Ramos (cell line): ENCODE measurements around the gene CARS1.

ENCODE experiments used
- in situ Hi-C: fragments of 300-500 bp; cut with MboI; formaldehyde crosslinking; loops from one replicate; pipeline ENCODE4 v1.14.3; 2022; ENCODE audit warnings: low sequenced_read_pairs; ENCODE audit not compliant: unreplicated experiment

CARS1 gene

GRCh38 chr11:3057069-3057963 is at the start of gene CARS1:
TSS of gene CARS1 (minus strand) at chr11:3057423. CDS start at chr11:3057367, 56 bp downstream.
- in situ Hi-C loops, result no loop called here

- in situ Hi-C loops, result no loop called here
These were observed 48.8 kb upstream of the CARS1 start for GRCh38 chr11:3105791-3106735.

DNA sequence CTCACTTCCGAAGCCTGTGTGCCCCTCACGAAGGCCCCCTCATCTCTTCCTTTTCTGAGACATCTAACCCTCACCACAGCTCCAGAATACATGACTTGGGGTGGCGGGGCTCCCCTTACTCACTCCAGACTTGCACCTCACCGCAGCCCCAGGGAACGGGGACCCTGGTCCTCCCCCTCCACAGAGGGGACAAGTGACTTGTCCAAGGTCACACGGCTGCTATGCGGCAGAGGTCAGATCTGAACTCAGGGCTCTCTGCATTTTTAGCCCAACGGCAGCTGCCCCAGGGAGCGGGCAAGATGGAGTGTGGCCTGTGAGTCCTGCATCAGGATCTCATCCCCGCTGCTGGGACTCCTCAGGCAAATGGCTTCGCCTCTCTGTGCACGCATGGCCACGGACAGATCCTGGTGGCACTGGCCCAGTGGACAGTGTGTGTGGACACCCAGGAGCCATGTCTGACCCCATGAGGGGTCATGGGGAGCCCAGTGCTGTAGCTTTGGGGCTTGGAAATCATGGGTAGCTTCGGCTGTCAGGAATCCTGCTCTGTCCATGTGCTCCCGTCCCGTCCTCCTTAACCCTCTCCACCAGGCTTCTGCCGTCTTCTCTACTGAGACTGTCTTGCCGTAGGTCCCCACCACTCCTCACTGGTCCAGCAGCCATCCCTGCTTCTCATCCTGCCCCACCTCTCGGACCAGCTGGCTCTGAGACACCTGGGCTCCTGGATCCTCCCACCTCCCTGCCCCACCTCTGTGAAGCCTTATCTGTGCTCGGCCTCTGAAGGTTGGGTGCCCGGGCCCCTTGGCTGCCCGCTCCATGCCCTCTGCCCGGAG is 48.0 kb upstream of the CARS1 start:
- in situ Hi-C loops, result no loop called here

DNA sequence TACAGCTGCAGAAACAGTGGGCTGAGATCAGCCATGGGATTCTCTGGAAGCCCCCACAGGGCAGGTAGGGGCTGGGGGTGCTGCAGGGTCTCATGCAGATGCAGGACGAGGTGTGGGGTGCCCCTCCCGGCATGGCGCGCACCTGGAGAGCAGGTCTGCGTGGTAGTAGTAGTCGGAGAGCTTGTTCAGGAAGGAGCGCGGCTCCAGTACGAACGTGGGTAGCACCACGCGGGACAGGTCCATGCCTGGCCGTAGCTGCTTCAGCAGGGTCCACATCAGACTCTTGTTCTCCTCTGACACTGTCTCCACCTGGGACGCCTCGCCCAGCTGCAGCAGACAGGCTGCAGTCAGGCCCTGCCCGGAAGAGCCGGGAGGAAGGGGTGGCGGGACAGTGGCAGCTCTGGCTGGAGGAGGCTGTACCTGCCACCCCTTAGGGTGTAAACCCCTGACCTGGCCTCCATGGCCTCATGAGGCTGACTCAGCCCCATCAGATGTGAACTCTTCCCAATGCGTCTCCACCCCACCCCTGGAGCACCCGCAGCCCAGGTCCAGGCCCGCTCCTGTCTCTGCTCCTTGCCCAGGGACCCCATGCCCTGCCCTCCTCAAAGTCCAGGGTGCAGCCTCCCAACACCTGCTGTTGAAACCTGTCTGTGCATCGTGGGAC is 47.0 kb upstream of the CARS1 start:
- in situ Hi-C loops, result no loop called here

- in situ Hi-C loops, result no loop called here
These were observed 45.9 kb upstream of the CARS1 start for GRCh38 chr11:3103076-3103475.

DNA sequence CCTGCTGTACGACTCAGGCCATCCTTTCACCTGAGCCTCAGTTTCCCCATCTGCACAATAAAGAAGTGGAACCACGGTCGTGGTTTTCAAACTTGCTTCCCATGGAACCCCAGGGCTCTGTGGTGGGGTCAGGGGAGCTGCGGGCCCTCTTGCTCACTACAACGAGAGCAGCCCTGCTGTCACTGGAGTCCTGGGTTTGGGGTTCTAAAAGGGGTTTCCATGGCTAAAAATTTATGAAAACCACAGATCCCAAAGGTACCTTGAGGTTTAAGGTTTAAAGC is 45.4 kb upstream of the CARS1 start:
- in situ Hi-C loops, result no loop called here

DNA sequence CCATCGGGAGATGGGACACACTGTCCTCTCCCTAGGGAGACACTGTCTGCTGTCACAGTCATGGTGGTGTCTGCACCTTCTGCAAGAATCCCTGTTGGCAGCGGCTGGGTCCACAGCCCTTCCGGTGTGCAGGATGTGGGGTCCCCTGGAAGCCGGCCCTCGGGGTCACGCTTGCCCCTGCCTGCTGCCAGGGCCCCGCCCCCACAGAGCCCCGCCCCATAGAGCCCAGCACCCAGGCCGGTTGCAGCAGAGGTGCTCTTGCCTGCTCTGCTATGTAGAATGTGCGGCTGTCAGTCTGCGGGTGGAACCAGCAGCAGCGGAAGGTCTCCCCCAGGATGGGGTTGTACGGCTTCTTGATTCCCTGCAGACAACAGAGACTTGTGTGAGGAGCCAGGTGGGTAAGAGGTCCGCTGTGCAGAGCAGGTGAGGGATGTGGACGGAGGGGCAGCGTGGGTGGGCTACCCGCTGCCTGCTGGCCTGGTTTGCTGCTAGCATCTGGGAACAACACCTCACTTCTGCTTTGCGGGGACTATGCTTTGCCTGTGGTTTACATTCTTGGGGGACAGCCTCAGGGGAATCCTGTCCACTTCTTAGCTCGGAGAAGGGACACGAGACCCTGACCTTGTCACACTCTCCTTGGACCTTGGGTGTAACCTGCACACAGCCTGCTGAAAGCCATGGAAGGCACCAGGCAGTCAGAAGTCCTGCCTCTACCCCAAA is 44.9 kb upstream of the CARS1 start:
- in situ Hi-C loops, result no loop called here

DNA sequence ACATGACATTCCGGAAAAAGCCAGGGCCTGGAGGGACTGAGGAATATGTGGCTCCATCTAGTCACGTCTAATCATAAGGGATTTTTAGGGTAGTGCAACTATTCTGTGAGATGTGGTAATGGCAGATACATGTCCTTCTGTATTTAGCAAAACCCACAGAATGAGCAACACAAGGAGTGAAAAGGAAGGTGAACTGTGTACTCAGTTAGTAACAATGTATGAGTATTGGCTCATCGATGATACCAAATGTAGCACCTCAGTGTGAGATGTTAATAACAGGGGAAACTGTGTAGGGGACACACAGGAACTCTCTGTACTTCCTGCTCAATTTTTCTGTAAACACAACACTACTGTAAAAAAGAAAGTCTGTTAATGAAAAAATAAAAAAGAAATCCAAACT is 42.0 kb upstream of the CARS1 start:
- in situ Hi-C loops, result loop anchor here (10.0 to 25.0 kb wide), 2 partner anchors 562 to 674 kb away; no protein-coding TSS in a partner anchor

- in situ Hi-C loops, result loop anchor here (10.0 to 25.0 kb wide), 2 partner anchors 560 to 672 kb away; no protein-coding TSS in a partner anchor
These were observed 39.8 kb upstream of the CARS1 start for GRCh38 chr11:3096909-3097530.

DNA sequence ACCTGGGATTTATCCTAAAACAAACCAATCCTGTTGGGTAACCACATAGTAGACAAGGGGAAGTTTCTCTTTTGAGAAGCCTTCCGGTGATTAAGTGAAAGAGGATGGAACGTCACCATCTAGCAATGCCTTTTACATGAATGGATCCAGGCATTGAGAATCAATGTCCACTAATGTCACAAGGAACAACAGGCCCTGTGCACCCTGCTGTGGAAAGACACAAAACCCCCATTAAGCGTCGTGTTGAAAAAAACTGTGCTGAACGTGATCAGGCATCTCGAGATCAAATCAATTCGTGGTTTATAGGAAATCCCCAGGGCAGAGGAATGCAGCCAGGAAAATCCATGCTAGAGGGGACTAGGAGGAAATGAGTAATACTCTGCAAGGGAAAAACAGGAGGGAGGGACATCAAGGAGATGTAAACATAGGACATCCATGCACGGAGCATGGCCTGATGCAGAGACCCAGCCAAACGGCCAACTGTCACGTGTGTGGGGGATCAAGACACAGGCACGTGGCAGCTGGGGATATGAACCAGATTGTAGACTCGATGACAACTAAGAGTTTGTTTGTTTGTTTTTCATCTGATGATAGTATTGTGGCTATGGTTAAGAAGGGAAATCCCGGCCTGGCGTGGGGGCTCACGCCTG is 38.6 kb upstream of the CARS1 start:
- in situ Hi-C loops, result loop anchor here (10.0 to 25.0 kb wide), 2 partner anchors 559 to 671 kb away; no protein-coding TSS in a partner anchor

DNA sequence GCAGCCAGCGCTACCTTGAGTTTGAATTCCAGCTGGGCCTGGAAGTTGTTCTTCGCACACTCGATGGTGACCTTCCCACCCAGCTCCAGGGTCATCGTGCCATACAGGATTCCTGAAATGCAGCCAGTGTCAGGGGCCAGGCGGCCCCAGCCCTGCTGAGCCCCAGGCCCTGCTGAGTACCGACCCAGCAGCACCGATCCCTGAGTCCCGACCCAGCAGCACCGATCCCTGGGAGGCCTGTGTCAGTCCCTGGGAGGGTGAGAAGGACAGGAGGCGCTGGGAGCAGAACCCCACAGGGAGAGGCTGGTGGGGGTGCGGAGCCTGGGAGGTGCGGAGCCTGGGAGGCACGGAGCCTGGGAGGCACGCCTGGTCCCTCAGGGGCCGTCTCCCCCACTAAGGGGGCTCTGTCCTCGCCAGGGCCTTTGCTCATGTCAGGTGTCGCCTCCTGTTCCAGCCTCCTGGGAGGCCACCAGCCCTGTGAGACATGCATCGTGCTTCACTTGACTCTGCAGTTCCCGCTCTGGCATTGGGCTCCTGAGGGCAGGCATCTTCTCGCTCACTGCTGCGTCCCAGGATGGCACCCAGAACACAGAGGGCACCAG is 37.1 kb upstream of the CARS1 start:
- in situ Hi-C loops, result loop anchor here (10.0 to 25.0 kb wide), 2 partner anchors 557 to 670 kb away; no protein-coding TSS in a partner anchor

DNA sequence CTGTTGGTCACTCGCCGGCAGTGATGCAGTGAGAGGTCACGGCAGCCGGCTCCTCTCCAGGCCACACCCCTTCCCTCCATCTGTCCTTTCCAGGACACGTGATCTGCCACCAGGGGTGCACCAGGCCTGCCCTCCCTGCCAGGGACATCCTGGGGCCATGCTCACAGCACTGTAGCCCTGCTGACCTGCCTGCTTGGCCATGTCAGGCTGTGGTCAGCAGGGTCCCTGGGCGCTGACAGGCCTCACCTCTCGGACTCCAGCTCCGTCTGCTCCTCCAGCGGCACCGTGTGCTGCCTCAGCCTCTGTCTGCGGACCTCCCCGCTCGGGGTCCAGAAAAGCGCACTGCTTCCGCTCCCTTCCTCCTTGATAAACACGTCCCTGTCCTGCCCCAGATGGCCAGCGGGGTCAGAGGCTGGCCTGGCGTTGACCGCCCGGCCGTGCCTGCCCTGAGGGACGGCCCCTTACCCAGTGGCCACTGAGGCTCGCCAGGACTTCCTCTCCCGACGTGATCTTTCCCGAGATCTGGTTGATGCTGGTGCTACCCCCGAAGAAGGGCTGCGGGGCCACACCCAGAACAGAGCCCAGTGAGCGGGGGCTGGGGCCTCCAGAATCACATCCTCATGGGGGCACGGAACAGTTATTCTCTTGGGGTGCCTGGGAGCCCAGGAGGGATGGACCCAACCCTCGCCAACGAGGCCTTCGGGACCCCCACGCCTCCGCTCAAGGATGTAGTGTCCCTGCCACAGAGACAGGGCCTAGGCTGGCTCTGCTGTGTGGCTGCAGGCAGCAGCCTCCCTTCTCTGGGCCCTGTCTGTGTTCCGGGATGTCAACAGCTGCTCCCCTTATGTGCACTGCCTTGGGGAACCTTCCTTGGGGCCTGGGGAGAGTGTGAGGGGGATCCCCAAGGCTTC is 36.3 kb upstream of the CARS1 start:
- in situ Hi-C loops, result loop anchor here (10.0 to 25.0 kb wide), 2 partner anchors 556 to 669 kb away; no protein-coding TSS in a partner anchor

DNA sequence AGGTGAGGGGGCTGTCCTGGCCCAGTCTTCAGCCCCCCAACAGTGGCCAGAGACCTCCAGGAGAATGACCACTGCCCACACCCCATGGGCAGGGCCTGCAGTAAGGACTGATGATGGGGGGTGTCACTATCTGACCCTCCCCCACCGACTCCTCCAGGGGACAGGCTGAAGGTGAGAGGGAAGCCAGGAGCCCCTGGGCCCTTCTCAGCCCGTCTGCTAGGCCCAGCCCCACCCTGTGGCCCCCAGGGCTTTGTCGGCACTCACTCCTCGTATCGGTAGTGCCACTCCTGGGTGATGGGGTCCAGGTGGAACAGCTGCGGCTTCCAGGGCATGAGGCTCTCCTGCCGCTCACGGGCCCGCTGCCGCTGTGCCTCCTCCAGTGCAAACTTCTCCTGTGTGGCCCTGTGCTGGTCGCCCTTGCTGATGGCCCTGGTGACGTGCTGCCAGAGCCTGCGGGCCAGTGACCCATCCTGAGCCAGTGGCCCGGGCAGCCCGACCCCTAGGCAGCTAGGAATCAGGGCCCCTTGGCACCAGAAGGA is 35.4 kb upstream of the CARS1 start:
- in situ Hi-C loops, result loop anchor here (10.0 to 25.0 kb wide), 2 partner anchors 555 to 668 kb away; no protein-coding TSS in a partner anchor

- in situ Hi-C loops, result loop anchor here (10.0 to 25.0 kb wide), 2 partner anchors 555 to 667 kb away; no protein-coding TSS in a partner anchor
These were observed 34.8 kb upstream of the CARS1 start for GRCh38 chr11:3091846-3092602.
